ENCODE data around the gene CEACAM4. TPM values are rescaled to one million over a fixed set of nuclear protein-coding genes. Genes with fewer than 3 reads are reported as not detected.

CEACAM4 gene
- total RNA-seq, 1 experiment from 2014 or later: not detected

DNA sequence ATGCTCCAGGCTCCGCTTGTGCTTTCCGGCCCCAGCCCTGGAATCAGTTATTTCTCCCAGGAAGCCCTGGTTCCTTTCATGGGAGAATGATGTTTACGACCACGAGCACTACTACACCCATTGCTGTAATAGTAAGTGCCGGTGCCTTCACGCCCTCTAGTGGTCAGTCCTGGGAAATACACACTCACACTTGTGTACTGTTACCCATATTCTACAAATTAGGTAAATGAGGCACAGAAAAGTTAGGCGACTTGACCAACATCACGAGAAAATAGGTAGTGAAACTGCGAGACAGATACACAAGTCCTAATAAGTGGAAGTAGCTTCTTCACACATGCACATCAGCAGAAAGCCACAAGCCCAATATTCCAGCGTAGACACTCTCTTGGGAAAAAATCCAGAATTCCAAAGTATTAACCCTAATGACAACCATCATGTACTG, 29.3 kb downstream of the CEACAM4 start:
- no peak for TF ChIP-seq EZH2 (IDR thresholded peaks at IDR 0.05; ENCODE audit: borderline replicate concordance, low read depth, low read length, poor library complexity, severe bottlenecking)
- TF ChIP-seq, protein P1, sequence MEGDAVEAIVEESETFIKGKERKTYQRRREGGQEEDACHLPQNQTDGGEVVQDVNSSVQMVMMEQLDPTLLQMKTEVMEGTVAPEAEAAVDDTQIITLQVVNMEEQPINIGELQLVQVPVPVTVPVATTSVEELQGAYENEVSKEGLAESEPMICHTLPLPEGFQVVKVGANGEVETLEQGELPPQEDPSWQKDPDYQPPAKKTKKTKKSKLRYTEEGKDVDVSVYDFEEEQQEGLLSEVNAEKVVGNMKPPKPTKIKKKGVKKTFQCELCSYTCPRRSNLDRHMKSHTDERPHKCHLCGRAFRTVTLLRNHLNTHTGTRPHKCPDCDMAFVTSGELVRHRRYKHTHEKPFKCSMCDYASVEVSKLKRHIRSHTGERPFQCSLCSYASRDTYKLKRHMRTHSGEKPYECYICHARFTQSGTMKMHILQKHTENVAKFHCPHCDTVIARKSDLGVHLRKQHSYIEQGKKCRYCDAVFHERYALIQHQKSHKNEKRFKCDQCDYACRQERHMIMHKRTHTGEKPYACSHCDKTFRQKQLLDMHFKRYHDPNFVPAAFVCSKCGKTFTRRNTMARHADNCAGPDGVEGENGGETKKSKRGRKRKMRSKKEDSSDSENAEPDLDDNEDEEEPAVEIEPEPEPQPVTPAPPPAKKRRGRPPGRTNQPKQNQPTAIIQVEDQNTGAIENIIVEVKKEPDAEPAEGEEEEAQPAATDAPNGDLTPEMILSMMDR (conservative IDR thresholded peaks at IDR 0.05; ENCODE audit: low read depth, low read length): peak; percentile 97
- no peaks in the 10 kb centered on the region for H3K4me1 ChIP-seq (ENCODE audit: insufficient read depth, low read length, poor library complexity, severe bottlenecking)
- no peaks in the 10 kb centered on the region for H3K9me3 ChIP-seq (ENCODE audit: low read depth, low read length, poor library complexity, severe bottlenecking)
- BruUV-seq (replicated peaks): no TSS peak
- H3K27me3 ChIP-seq (replicated peaks; ENCODE audit: insufficient read depth, low read depth, low read length, poor library complexity): no peaks in the 10 kb centered on the region
- intact Hi-C loops (cut with micrococcal nuclease; ENCODE audit: unreplicated experiment): loop anchor here (2.0 kb wide), 1 partner anchor 149 kb away; no protein-coding TSS in a partner anchor
- H3K27ac ChIP-seq (ENCODE audit: low read depth, low read length, poor library complexity, severe bottlenecking): no peak overlapping the region
- peak; percentile 85 for DNase-seq (ENCODE audit: low spot score)
- no peak overlapping the region for H3K4me3 ChIP-seq (ENCODE audit: low read depth, low read length, poor library complexity, severe bottlenecking)
- ChIA-PET CTCF (interaction anchor here (0.6 kb wide), 2 partner anchors 12 to 156 kb away, joined by 3 to 4 read pairs; no protein-coding TSS in a partner anchor), POLR2A (ENCODE audit: low non-redundant PET) (no interaction called here)
- H3K36me3 ChIP-seq (ENCODE audit: insufficient read depth, low read length, poor library complexity, severe bottlenecking): no peaks in the 10 kb centered on the region

DNA sequence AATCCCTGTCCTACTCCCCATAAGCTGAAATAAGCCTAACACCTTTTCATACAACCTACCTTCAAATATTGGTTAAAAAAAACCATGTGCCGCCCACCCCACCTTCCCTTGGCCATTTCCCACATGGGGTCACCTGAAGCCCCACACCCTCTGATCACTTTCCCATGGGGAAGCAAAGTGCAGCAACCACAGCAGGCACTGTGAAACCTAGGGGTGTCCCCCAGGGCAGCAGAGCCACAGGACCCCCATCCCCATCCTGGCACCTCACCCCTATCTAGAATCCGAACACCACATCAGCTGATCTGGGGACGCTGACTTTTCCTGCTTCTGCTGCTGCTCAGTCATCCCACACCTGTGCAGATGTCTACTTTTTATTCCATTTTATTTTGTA, 31.0 kb downstream of the CEACAM4 start:
- no peaks in the 10 kb centered on the region for H3K4me1 ChIP-seq (ENCODE audit: insufficient read depth, low read length, poor library complexity, severe bottlenecking)
- no peak overlapping the region for H3K27ac ChIP-seq (ENCODE audit: low read depth, low read length, poor library complexity, severe bottlenecking)
- BruUV-seq (replicated peaks): no TSS peak
- no peaks in the 10 kb centered on the region for H3K9me3 ChIP-seq (ENCODE audit: low read depth, low read length, poor library complexity, severe bottlenecking)
- no peaks in the 10 kb centered on the region for H3K27me3 ChIP-seq (replicated peaks; ENCODE audit: insufficient read depth, low read depth, low read length, poor library complexity)
- intact Hi-C loops (cut with micrococcal nuclease; ENCODE audit: unreplicated experiment): loop anchor here (2.0 kb wide), 1 partner anchor 151 kb away; no protein-coding TSS in a partner anchor
- no peaks in the 10 kb centered on the region for H3K36me3 ChIP-seq (ENCODE audit: insufficient read depth, low read length, poor library complexity, severe bottlenecking)
- TF ChIP-seq, protein P1 (conservative IDR thresholded peaks at IDR 0.05; ENCODE audit: low read depth, low read length): no peak
- TF ChIP-seq EZH2 (IDR thresholded peaks at IDR 0.05; ENCODE audit: borderline replicate concordance, low read depth, low read length, poor library complexity, severe bottlenecking): no peak
- POLR2A ChIA-PET (ENCODE audit: low non-redundant PET): no interaction called here
- CTCF ChIA-PET: interaction anchor here (0.5 to 0.6 kb wide), 3 partner anchors 148 to 483 kb away, joined by 4 to 9 read pairs (median 5); no protein-coding TSS in a partner anchor
- H3K4me3 ChIP-seq (ENCODE audit: low read depth, low read length, poor library complexity, severe bottlenecking): no peak overlapping the region
- no peak for DNase-seq (ENCODE audit: low spot score)

DNA sequence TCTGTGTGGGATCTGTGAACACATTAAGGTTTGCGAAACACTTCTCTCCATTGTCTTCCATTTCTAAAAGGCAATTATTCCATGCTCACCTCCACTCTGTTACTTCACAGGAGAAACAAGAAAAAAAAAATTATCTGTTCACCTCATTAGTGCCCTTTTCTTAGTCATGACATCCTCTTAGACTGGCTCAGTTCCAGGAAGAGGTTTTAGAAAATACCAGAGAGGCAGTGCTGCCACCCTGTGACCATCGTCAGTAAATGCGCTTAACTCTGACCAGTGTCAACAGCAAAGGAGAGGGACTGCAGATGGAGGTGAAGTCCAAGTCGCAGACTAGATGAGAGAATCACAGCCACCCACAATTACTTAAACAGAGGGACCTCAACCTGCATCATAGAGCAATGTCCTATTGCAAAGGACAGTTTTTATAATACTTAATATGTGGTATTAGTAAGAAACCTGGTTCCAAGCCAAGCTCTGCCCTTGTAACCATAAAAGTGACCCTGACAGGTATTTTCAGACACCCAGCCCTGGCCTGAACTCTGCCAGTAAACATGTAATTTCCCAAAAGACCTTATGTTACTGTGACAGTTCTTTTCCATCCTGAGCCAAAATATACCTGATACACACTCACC, 31.5 kb downstream of the CEACAM4 start:
- peak; percentile 87 for DNase-seq (ENCODE audit: low spot score)
- ChIA-PET POLR2A (ENCODE audit: low non-redundant PET) (no interaction called here), CTCF (interaction anchor here (0.5 to 0.6 kb wide), 2 partner anchors 148 to 190 kb away, joined by 5 to 9 read pairs; no protein-coding TSS in a partner anchor)

More for the DNA sequence above, 31.5 kb downstream of the CEACAM4 start:
- Histone ChIP-seq H3K4me3 (ENCODE audit: low read depth, low read length, poor library complexity, severe bottlenecking) (no peak overlapping the region), H3K4me1 (ENCODE audit: insufficient read depth, low read length, poor library complexity, severe bottlenecking) (no peaks in the 10 kb centered on the region), H3K9me3 (ENCODE audit: low read depth, low read length, poor library complexity, severe bottlenecking) (no peaks in the 10 kb centered on the region), H3K36me3 (ENCODE audit: insufficient read depth, low read length, poor library complexity, severe bottlenecking) (no peaks in the 10 kb centered on the region), H3K27me3 (replicated peaks; ENCODE audit: insufficient read depth, low read depth, low read length, poor library complexity) (no peaks in the 10 kb centered on the region), H3K27ac (ENCODE audit: low read depth, low read length, poor library complexity, severe bottlenecking) (no peak overlapping the region)
- BruUV-seq (replicated peaks): no TSS peak
- no peak for TF ChIP-seq EZH2 (IDR thresholded peaks at IDR 0.05; ENCODE audit: borderline replicate concordance, low read depth, low read length, poor library complexity, severe bottlenecking)
- TF ChIP-seq, protein P1 (conservative IDR thresholded peaks at IDR 0.05; ENCODE audit: low read depth, low read length): peak; percentile 87
- intact Hi-C loops (cut with micrococcal nuclease; ENCODE audit: unreplicated experiment): no loop called here
